Neural progenitor cell (in vitro differentiated cells): Measurements from ENCODE around the gene GSTO2. TPM values are rescaled to one million over a fixed set of nuclear protein-coding genes. Genes with fewer than 3 reads are reported as not detected.

Experiments used
- DNase-seq: peaks from one replicate; pipeline ENCODE4 v3.0.0-alpha.2; 2016; ENCODE audit warnings: low spot score
- H2AFZ ChIP-seq: fragments of 200-600 bp; sonication (generic); replicated peaks from 2 replicates; pipeline ENCODE4 v1.6.1; 2016; ENCODE audit warnings: antibody characterized with exemption
- H3F3A ChIP-seq: fragments of 200-600 bp; sonication (generic); 2 replicates; pipeline ENCODE4 v1.6.1; 2016; ENCODE audit warnings: antibody characterized with exemption, low read depth
- H3K27ac ChIP-seq: fragments of 200-600 bp; sonication (generic); 2 replicates; pipeline ENCODE4 v1.5.1; 2016; ENCODE audit warnings: mild to moderate bottlenecking
- H3K27me3 ChIP-seq: fragments of 200-600 bp; sonication (generic); 2 replicates; pipeline ENCODE4 v1.6.1; 2016; ENCODE audit warnings: mild to moderate bottlenecking, moderate library complexity
- H3K36me3 ChIP-seq: fragments of 200-600 bp; sonication (generic); 2 replicates; pipeline ENCODE4 v1.5.1; 2016
- H3K4me1 ChIP-seq: fragments of 200-600 bp; sonication (generic); 2 replicates; pipeline ENCODE4 v1.6.1; 2016; ENCODE audit warnings: mixed run types
- H3K4me2 ChIP-seq: fragments of 200-600 bp; sonication (generic); 2 replicates; pipeline ENCODE4 v1.6.1; 2016
- H3K4me3 ChIP-seq: fragments of 200-600 bp; sonication (generic); 2 replicates; pipeline ENCODE4 v1.5.1; 2016
- H3K79me2 ChIP-seq: fragments of 200-600 bp; sonication (generic); 2 replicates; pipeline ENCODE4 v1.6.1; 2016; ENCODE audit warnings: low read depth
- H3K9ac ChIP-seq: fragments of 200-600 bp; sonication (generic); 2 replicates; pipeline ENCODE4 v1.6.1; 2016
- H3K9me3 ChIP-seq: fragments of 200-600 bp; sonication (generic); 2 replicates; pipeline ENCODE4 v1.5.1; 2016; ENCODE audit warnings: low read depth
- H4K20me1 ChIP-seq: fragments of 200-600 bp; sonication (generic); 2 replicates; pipeline ENCODE4 v1.6.1; 2016; ENCODE audit warnings: low read depth
- H3K27ac Mint-ChIP-seq: 3 replicates; pipeline ENCODE4 v1.8.0; 2021; ENCODE audit warnings: mixed read lengths
- H3K27me3 Mint-ChIP-seq: 2 replicates; pipeline ENCODE4 v1.8.0; 2022; ENCODE audit warnings: low read depth, mild to moderate bottlenecking, inconsistent platforms, moderate library complexity, mixed read lengths; ENCODE audit not compliant: insufficient read depth
- H3K36me3 Mint-ChIP-seq: 3 replicates; pipeline ENCODE4 v1.8.0; 2021; ENCODE audit warnings: mixed read lengths
- H3K4me1 Mint-ChIP-seq: 3 replicates; pipeline ENCODE4 v1.8.0; 2021; ENCODE audit warnings: mixed read lengths
- H3K4me3 Mint-ChIP-seq: 3 replicates; pipeline ENCODE4 v1.8.0; 2021; ENCODE audit warnings: mild to moderate bottlenecking, moderate library complexity, mixed read lengths
- H3K9me3 Mint-ChIP-seq: 3 replicates; pipeline ENCODE4 v1.8.0; 2020; ENCODE audit warnings: mixed read lengths
- CTCF ChIP-seq: fragments of 200-600 bp; sonication (generic); IDR thresholded peaks from 2 replicates; pipeline ENCODE4 v1.5.1; 2017; ENCODE audit warnings: antibody characterized with exemption, mild to moderate bottlenecking
- EZH2 ChIP-seq: fragments of 200-600 bp; sonication (generic); IDR thresholded peaks from 2 replicates; pipeline ENCODE4 v1.6.1; 2017; ENCODE audit warnings: antibody characterized with exemption, mild to moderate bottlenecking, moderate library complexity
- EZH2phosphoT487 ChIP-seq: fragments of 200-600 bp; sonication (generic); IDR thresholded peaks from 2 replicates; pipeline ENCODE4 v1.6.1; 2017; ENCODE audit warnings: antibody characterized with exemption
- total RNA-seq: library from RNA; depleted of rRNA; stranded (reverse); fragments of >200 nt; gene quantifications from 2 replicates; pipeline ENCODE4 v1.2.3, GENCODE V29; 2015; ENCODE audit warnings: low replicate concordance

GSTO2 gene
- total RNA-seq, 1 donor from 2014 or later: 4.9 TPM

DNA sequence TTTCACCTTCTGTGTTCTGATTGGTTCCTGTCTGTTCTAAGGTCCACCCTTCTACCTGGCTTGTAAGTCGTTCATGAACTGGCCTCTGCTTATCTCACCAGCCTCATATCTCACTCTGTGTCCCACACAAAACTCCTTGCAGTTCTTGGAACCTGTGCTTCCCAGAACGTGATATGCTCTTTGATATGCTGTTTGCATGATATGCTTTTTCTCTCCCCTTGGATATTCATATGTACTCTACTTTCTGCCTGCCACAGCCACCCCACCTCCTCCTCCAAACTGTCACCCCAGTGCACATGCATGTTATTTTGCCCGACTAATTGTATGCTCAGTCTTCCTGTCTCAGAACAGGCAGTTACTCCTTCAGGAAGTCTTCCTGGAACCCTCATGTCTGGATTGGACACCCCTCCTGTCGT is 71.1 kb downstream of the GSTO2 start:
- Histone ChIP-seq H3K27ac (no peak overlapping the region), H3K27me3 (peaks cover 27% of the 10 kb centered on the region), H3K4me2 (no peak overlapping the region), H3K79me2 (peaks cover 26% of the 10 kb centered on the region), H2AFZ (no peak overlapping the region), H4K20me1 (peaks cover 15% of the 10 kb centered on the region), H3K4me1 (peaks cover 9% of the 10 kb centered on the region), H3K36me3 (no peaks in the 10 kb centered on the region), H3K9me3 (no peaks in the 10 kb centered on the region), H3F3A (peaks cover 22% of the 10 kb centered on the region), H3K9ac (no peak overlapping the region), H3K4me3 (no peak overlapping the region)
- H3K9me3 Mint-ChIP-seq: no peaks in the 10 kb centered on the region
- no peak for DNase-seq
- peak overlapping the region; percentile 61 for H3K4me3 Mint-ChIP-seq
- peaks cover 33% of the 10 kb centered on the region for H3K4me1 Mint-ChIP-seq
- H3K36me3 Mint-ChIP-seq: no peaks in the 10 kb centered on the region
- no peak overlapping the region for H3K27ac Mint-ChIP-seq
- H3K27me3 Mint-ChIP-seq: peaks cover 7% of the 10 kb centered on the region
- no peak for TF ChIP-seq EZH2
- TF ChIP-seq CTCF: no peak
- TF ChIP-seq EZH2phosphoT487: no peak

GRCh38 chr10:104340641-104341040 is 71.7 kb downstream of the GSTO2 start:
- H3K27ac ChIP-seq: no peak overlapping the region
- H3K4me3 Mint-ChIP-seq: no peak overlapping the region
- H3K4me2 ChIP-seq: no peak overlapping the region

GRCh38 chr10:104342941-104343411 is 74.0 kb downstream of the GSTO2 start:
- Histone ChIP-seq H3K27ac (no peak overlapping the region), H3K79me2 (no peaks in the 10 kb centered on the region), H3K36me3 (no peaks in the 10 kb centered on the region), H3K27me3 (peaks cover 23% of the 10 kb centered on the region), H3K9ac (no peak overlapping the region), H3K4me3 (no peak overlapping the region), H3F3A (peaks cover 14% of the 10 kb centered on the region), H3K4me2 (no peak overlapping the region), H4K20me1 (no peaks in the 10 kb centered on the region), H2AFZ (no peak overlapping the region), H3K4me1 (no peaks in the 10 kb centered on the region), H3K9me3 (no peaks in the 10 kb centered on the region)
- peaks cover 3% of the 10 kb centered on the region for H3K27me3 Mint-ChIP-seq
- TF ChIP-seq EZH2 (no peak), EZH2phosphoT487 (no peak), CTCF (no peak)
- H3K4me3 Mint-ChIP-seq: no peak overlapping the region
- no peak overlapping the region for H3K27ac Mint-ChIP-seq
- DNase-seq: no peak
- H3K4me1 Mint-ChIP-seq: peaks cover 20% of the 10 kb centered on the region
- H3K9me3 Mint-ChIP-seq: no peaks in the 10 kb centered on the region
- no peaks in the 10 kb centered on the region for H3K36me3 Mint-ChIP-seq

More at GRCh38 chr10:104340641-104341040, 71.7 kb downstream of the GSTO2 start:
- Mint-ChIP-seq H3K4me1 (peaks cover 28% of the 10 kb centered on the region), H3K36me3 (no peaks in the 10 kb centered on the region), H3K27me3 (peaks cover 7% of the 10 kb centered on the region), H3K9me3 (no peaks in the 10 kb centered on the region), H3K27ac (no peak overlapping the region)
- Histone ChIP-seq H3K27me3 (peaks cover 27% of the 10 kb centered on the region), H3K9me3 (no peaks in the 10 kb centered on the region), H3K4me1 (peaks cover 9% of the 10 kb centered on the region), H2AFZ (no peak overlapping the region), H3K79me2 (peaks cover 21% of the 10 kb centered on the region), H3K36me3 (no peaks in the 10 kb centered on the region), H3F3A (peaks cover 22% of the 10 kb centered on the region), H3K9ac (no peak overlapping the region), H3K4me3 (no peak overlapping the region), H4K20me1 (peaks cover 10% of the 10 kb centered on the region)
- TF ChIP-seq EZH2phosphoT487 (no peak), CTCF (no peak), EZH2 (no peak)
- no peak for DNase-seq
